Effector CD8-positive, alpha-beta T cell (primary cell): ENCODE measurements around the gene DEFB132.
"Not testable (repeated sequence)": the region's sequence is repeated elsewhere in the genome, so short reads cannot be mapped to it uniquely, and the experiment has no call there.

Experiments used
- DNase-seq: peaks from one replicate; lab custom pipeline; 2025; lab: John Stamatoyannopoulos, UW
- total RNA-seq, 4 experiments: gene quantifications; one replicate each; lab custom pipeline; 2026; lab: John Stamatoyannopoulos, UW

DEFB132 gene
- total RNA-seq = 0 reads per million in 4 experiments

DNA sequence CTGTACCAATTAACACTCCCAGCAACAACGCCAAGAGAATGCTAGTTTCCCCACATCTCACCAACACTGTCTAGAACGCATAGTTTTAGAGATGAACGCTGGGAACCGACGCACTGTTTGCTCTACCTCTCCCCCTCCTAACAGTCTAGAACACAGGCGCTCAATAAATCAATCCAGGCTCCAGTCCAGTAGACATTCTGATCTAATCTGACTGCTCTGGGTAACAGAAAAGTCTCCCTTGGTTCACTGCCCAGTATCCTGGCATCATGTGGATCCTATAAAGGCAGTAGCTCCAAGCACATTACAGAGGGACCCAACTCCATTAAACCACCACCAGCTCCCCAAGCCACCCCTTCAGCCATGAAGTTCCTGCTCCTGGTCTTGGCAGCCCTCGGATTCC, at the start of gene DEFB132:
Gene DEFB132, plus strand, starts transcription at position 306 of the 400 bp plus-strand sequence. Its CDS starts 55 bp downstream, at position 361.
- no peak for DNase-seq

GRCh38 chr20:208942-209566, 48.5 kb upstream of the DEFB132 start:
- no peak for DNase-seq

- no peak for DNase-seq
These were observed 46.6 kb upstream of the DEFB132 start for GRCh38 chr20:210809-211502.

DNA sequence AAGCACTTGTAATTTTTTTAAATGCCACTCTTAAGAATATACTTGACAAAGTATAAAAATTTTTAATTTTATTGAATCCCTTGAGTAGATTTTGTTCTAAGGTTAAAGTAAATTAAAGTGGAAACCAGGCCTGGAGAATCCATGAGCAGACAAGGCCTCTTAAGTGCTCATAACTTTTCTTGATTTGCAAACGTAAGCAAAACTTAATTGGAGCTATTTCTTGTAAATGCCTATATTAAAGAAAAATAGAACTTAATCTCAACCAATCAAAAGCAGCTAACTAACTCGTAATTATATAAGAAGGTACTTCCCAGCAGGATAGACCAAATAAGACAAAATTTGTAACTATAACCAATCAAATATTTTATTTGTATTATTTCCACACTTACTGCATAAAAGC, 43.1 kb upstream of the DEFB132 start:
- no peak for DNase-seq

GRCh38 chr20:215796-216195, 41.7 kb upstream of the DEFB132 start:
- DNase-seq = no peak

- DNase-seq = no peak
These were observed 40.3 kb upstream of the DEFB132 start for GRCh38 chr20:217266-217665.

GRCh38 chr20:219290-220115, 38.0 kb upstream of the DEFB132 start:
- DNase-seq = no peak

DNA sequence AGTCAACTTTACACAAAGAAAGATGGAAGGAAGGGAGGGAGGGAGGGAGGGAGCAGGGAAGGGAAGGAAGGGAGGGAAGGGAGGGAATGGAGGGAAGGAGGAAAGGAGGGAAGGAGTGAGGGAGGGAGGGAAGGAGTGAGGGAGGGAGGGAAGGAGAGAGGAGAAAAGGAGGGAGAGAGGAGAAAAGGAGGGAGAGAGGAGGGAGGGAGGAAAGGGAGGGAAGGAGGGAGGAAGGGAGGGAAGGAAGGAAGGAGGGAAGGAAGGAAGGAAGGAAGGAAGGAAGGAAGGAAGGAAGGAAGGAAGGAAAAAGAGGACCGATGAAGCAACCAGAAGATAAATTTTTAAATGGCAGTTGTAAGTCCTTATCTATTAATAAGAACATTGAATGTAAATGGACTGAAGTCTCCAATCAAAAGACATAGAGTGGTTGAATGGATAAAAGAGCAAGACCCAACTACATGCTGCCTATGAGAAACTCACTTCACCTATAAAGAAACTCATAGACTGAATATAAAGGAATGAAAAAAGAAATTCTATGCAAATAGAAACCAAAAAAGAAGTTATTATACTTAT, 36.2 kb upstream of the DEFB132 start:
- DNase-seq = no peak

- not testable (repeated sequence) for DNase-seq
These were observed 31.6 kb upstream of the DEFB132 start for GRCh38 chr20:225879-226278.

DNA sequence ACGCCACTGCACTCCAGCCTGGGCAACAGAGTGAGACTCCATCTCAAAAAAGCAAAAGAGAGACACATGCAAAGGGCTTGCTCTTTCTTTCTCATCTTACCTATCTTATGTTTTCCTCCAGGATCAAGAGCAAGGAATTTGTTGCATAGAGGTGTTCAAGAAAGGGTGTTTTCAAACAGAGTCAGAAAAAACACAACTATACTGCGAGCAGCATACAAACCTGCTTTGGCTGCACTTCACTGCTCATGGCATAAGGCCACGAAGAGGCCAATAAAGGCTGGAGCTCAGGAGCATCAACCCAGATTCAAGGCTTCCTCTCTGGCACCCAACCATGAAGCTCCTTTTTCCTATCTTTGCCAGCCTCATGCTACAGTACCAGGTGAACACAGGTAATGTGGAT, 30.6 kb upstream of the DEFB132 start, which contains the start of gene DEFB129:
Gene DEFB129, plus strand, starts transcription at position 301 of the 400 bp plus-strand sequence. Its CDS starts 31 bp downstream, at position 332.
- no peak for DNase-seq

- no peak for DNase-seq
These were observed 30.0 kb upstream of the DEFB132 start for GRCh38 chr20:227439-228105.

DNA sequence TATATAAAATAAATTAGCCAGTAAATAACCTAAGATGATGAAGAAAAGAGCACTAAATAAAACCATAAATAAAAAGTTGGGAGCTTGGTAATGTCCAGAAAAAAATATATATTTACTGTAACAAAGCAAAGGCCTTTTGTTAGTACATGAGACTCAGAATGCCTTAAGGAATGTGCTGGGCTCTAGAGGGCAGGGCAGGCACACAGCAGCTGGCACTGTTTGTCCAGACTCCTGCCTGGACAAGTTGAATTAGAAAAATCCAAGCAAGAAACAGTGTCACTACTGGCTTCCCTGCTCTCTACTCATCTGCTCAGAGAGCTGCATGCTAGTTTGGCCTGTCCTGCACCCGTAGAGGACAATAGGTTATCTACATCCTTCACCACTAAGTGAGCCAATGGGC, 21.6 kb upstream of the DEFB132 start:
- no peak for DNase-seq

DNA sequence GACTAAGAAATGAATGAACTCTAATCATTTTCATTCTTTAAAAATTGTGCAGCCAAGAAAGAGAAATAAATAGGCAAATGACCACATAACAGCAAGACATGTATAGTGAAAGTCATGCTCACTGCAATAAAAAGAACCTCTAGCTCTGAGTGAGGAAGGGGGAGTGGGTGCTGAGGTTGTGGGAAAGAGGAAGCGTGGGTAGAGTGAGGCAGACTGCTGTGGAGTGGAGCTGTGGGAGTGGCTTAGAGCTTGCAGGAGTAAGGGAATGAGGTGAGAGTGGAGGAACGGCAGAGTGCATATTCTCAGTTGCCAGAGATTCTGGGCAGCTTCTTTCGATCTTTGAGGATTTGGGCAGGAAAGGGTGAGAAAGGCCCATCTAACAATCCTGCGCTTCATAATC, 20.0 kb upstream of the DEFB132 start:
- no peak for DNase-seq

DNA sequence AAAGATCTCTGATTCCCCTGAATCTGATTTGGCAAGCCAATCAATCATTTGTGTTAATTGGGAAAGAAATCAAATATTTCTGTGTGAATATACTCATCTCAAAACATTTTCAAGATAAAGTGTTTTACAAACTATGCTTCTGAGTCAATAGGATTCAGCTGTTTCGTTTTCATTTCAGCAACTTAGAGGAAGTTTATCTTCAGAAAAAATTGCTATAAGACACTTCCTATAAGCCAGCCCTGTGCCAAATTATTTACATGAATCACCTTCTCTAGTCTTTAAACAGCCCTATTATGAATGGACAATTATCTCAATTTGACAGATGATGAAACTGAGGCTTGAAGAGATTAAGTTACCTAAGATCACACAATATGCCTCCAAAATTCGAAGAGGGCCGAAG, 19.6 kb upstream of the DEFB132 start:
- no peak for DNase-seq

GRCh38 chr20:242905-243304, 14.6 kb upstream of the DEFB132 start:
- no peak for DNase-seq

DNA sequence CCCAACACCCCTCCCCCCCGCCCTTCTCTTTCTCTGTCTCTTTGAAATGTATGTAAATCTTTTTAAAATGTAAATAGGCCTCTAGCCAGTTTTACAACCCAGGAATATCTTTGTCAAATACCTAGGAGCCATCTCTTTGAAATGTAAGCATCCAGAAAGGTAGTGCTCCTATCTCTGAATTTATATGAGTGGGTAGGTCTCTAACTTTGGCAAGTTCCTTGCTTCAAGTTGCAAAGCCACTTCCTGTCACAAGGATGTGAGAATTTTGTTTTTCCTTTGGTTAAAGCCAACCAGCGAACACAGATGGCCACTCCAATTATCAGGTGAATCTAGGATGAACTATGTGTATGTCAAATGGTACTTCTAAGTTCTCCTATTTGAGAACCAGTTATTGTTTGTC, 6.2 kb upstream of the DEFB132 start:
- no peak for DNase-seq

DNA sequence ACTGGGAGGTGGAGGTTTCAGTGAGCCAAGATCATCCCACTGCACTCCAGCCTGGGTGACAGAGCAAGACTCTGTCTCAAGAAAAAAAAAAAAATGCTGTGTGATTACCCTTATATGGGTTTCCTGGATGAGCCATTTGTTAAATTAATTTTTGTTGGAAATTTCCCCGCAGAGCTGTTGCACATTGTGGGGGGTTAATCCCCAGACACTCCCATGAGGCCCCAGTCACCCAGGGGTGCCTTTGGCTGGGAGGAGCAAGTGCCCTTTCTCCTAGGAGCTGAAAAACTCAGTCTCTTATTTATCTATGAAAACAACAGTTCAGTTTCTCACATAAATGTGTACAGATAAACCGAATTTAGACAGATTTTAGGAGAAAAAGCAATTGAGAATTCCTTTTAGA, 4.7 kb upstream of the DEFB132 start:
- DNase-seq = no peak

DNA sequence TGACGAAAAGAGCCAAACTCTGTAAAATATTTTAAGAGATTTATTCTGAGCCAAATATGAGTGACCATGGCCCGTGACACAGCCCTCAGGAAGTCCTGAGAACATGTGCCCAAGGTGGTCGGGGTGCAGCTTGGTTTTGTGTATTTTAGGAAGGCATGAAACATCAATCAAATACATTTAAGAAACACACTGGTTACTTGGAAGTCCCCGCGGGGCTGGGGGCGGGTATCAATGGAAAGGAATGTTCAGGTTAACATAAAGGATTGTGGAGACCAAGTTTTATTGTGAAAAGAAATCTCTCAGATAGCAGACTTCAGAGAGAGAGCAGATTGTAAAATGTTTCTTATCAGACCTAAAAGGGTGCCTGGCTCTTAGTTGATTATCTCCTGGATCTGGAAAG, 4.1 kb upstream of the DEFB132 start:
- not testable (repeated sequence) for DNase-seq

DNA sequence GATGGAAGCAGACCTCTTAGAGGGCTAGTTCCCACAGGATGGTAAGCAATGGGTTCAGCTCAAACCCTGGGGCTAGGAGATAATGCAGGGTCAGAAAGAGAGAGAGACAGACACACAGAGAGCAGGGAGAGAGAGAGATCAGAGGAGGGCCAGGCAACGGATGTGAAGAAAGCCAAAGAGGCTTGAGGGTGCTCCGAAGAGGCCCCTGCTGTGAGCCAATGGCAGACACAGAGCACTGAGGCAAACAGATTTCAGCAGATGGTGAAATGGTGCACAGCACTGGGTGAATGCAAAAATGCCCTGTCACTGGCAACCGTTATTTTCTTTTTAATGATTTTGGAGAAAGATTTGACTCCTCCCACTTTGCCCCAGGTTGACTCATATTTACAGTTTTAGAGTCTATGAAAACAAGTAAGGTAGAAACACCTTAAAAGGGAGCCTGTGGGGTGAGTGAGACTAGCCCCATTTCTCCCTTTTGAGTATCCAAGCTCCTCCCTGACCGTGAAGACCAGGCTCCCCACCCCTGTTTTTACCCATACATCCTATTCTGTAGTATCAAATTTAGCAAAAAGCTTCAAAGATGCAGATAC, 840 bp downstream of the DEFB132 start:
- DNase-seq = no peak

- no peak for DNase-seq
These were observed 1.4 kb downstream of the DEFB132 start for GRCh38 chr20:258963-259362.

DNA sequence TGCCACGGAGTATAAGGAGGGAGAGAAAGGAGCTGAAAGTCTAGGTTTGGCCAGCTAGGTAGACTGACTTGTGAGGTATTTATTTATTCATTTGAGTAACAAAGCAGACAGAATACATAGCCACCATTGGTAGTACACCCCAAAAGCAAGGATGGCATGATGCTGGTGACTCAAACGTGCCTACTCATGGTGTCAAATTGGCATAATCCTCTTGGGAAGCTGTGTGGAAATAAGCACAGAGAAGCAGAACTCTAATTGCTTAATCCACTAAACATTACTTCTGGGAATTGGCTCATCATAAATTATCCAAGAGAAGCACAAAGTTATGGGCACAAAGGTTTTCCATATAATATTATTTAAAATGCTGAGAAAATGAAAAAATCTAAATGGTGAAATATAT, 2.5 kb downstream of the DEFB132 start:
- DNase-seq = no peak
